ENCODE results near the gene GALNT10.

DNA sequence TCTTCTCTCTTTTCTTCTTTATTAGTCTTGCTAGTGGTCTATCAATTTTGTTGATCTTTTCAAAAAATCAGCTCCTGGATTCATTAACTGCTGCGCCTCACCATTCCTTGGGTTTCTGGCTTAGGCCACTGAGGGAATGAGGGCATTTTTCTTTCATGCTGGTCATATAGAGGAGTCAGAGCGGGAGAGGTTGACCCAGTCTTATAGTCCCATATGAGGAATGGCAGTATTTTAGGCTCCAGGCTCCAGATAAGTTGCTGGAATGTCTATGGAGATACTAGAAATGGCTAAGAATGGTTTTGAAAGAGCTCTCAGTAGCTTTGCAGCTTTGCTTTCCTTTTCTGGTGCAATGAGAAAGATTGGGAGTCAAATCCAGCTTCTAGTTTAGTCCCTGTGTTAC, 58.2 kb downstream of the GALNT10 start:
- TF ChIP-seq, protein P1, sequence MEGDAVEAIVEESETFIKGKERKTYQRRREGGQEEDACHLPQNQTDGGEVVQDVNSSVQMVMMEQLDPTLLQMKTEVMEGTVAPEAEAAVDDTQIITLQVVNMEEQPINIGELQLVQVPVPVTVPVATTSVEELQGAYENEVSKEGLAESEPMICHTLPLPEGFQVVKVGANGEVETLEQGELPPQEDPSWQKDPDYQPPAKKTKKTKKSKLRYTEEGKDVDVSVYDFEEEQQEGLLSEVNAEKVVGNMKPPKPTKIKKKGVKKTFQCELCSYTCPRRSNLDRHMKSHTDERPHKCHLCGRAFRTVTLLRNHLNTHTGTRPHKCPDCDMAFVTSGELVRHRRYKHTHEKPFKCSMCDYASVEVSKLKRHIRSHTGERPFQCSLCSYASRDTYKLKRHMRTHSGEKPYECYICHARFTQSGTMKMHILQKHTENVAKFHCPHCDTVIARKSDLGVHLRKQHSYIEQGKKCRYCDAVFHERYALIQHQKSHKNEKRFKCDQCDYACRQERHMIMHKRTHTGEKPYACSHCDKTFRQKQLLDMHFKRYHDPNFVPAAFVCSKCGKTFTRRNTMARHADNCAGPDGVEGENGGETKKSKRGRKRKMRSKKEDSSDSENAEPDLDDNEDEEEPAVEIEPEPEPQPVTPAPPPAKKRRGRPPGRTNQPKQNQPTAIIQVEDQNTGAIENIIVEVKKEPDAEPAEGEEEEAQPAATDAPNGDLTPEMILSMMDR (conservative IDR thresholded peaks at IDR 0.05; ENCODE audit: low read depth, low read length): no peak
- TF ChIP-seq POLR2A (IDR thresholded peaks at IDR 0.05; ENCODE audit: low read depth, low read length): no peak
- TF ChIP-seq BHLHE40 (IDR thresholded peaks at IDR 0.05; ENCODE audit: low read depth, low read length): no peak
- TF ChIP-seq MAZ (IDR thresholded peaks at IDR 0.05; ENCODE audit: borderline replicate concordance, low read depth, low read length): no peak
- TF ChIP-seq, protein P2, sequence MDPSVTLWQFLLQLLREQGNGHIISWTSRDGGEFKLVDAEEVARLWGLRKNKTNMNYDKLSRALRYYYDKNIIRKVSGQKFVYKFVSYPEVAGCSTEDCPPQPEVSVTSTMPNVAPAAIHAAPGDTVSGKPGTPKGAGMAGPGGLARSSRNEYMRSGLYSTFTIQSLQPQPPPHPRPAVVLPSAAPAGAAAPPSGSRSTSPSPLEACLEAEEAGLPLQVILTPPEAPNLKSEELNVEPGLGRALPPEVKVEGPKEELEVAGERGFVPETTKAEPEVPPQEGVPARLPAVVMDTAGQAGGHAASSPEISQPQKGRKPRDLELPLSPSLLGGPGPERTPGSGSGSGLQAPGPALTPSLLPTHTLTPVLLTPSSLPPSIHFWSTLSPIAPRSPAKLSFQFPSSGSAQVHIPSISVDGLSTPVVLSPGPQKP (IDR thresholded peaks at IDR 0.05; ENCODE audit: borderline replicate concordance, low read depth, low read length): no peak
- no peak for TF ChIP-seq RFX5 (IDR thresholded peaks at IDR 0.05; ENCODE audit: low read depth, low read length)
- TF ChIP-seq NFE2L2 (IDR thresholded peaks at IDR 0.05; ENCODE audit: low read depth, low read length): no peak
- TF ChIP-seq RAD21 (IDR thresholded peaks at IDR 0.05; ENCODE audit: low read length): no peak
- no peak for TF ChIP-seq SMC3 (IDR thresholded peaks at IDR 0.05; ENCODE audit: low read depth, low read length)
- no peak for TF ChIP-seq CEBPB (IDR thresholded peaks at IDR 0.05; ENCODE audit: low read depth, low read length)
- TF ChIP-seq CHD1 (IDR thresholded peaks at IDR 0.05; ENCODE audit: low read depth, low read length): no peak

Data from IMR-90 (cell line).